GM18858 (cell line): ENCODE measurements around the gene PEMT.

ENCODE experiments used
- ATAC-seq: cut with Tn5 transposase; IDR thresholded peaks from one replicate; pipeline ENCODE4 v1.9.1; 2021; ENCODE audit not compliant: unreplicated experiment

The PEMT gene

GRCh38 chr17:17503566-17504130 is 87.9 kb downstream of the PEMT start:
- no peak for ATAC-seq

GRCh38 chr17:17502741-17503565 is 88.6 kb downstream of the PEMT start:
- ATAC-seq: no peak

- no peak for ATAC-seq
These were observed 90.4 kb downstream of the PEMT start for GRCh38 chr17:17500999-17501605.

GRCh38 chr17:17499402-17500145 is 91.9 kb downstream of the PEMT start:
- no peak for ATAC-seq

GRCh38 chr17:17498606-17499301 is 92.8 kb downstream of the PEMT start:
- no peak for ATAC-seq

GRCh38 chr17:17497845-17498520 is 93.5 kb downstream of the PEMT start:
- no peak for ATAC-seq

GRCh38 chr17:17497065-17497844 is 94.3 kb downstream of the PEMT start:
- no peak for ATAC-seq

- no peak for ATAC-seq
These were observed 95.1 kb downstream of the PEMT start, which contains the start of gene RASD1 for GRCh38 chr17:17496189-17497064. Gene RASD1 (minus strand): TSS chr17:17496395. CDS start chr17:17496181, 214 bp downstream.

- no peak for ATAC-seq
These were observed 95.8 kb downstream of the PEMT start for GRCh38 chr17:17495536-17496188.

- ATAC-seq: no peak
These were observed 96.5 kb downstream of the PEMT start for GRCh38 chr17:17494870-17495535.

- ATAC-seq: no peak
These were observed 97.0 kb downstream of the PEMT start for GRCh38 chr17:17494499-17494869.

GRCh38 chr17:17493986-17494466 is 97.5 kb downstream of the PEMT start:
- ATAC-seq: no peak

- ATAC-seq: no peak
These were observed 98.1 kb downstream of the PEMT start for GRCh38 chr17:17493249-17493985.

GRCh38 chr17:17492571-17492970 is 98.9 kb downstream of the PEMT start:
- no peak for ATAC-seq

- no peak for ATAC-seq
These were observed 99.4 kb downstream of the PEMT start for GRCh38 chr17:17492085-17492484.

- ATAC-seq: no peak
These were observed 99.9 kb downstream of the PEMT start for GRCh38 chr17:17491546-17491988.
